T-helper 17 cell (primary cell): Measurements from ENCODE around the gene FHIT. TPM values are rescaled to one million over a fixed set of nuclear protein-coding genes. Genes with fewer than 3 reads are reported as not detected.

Experiments used
- ATAC-seq: fragments of 150-1000 bp; cut with Tn5 transposase; 2 replicates; pipeline ENCODE4 v1.10.0; 2021; ENCODE audit warnings: mild to moderate bottlenecking, moderate library complexity
- DNase-seq, 3 donors: peaks; one replicate each; pipeline versions ENCODE4 v3.0.0 to v3.0.0-alpha.2; 2020 to 2021
- H3K9me3 ChIP-seq: one replicate; pipeline ENCODE4 v1.7.0; 2013; ENCODE audit warnings: low read length, mild to moderate bottlenecking; ENCODE audit not compliant: control insufficient read depth, poor library complexity, severe bottlenecking
- H3K27ac Mint-ChIP-seq: one replicate; pipeline ENCODE4 v1.8.0; 2022; ENCODE audit warnings: mild to moderate bottlenecking, moderate library complexity, mixed read lengths
- H3K27me3 Mint-ChIP-seq: one replicate; pipeline ENCODE4 v1.8.0; 2022; ENCODE audit warnings: mixed read lengths
- H3K36me3 Mint-ChIP-seq: one replicate; pipeline ENCODE4 v1.8.0; 2022; ENCODE audit warnings: low read depth, mixed read lengths
- H3K4me1 Mint-ChIP-seq: one replicate; pipeline ENCODE4 v1.8.0; 2022; ENCODE audit warnings: mild to moderate bottlenecking, mixed read lengths
- H3K4me3 Mint-ChIP-seq: one replicate; pipeline ENCODE4 v1.8.0; 2022; ENCODE audit warnings: mild to moderate bottlenecking, moderate library complexity, mixed read lengths
- total RNA-seq, 4 donors: library from RNA in 2 of 4; stranded (reverse) in 2 of 4; gene quantifications; one replicate each; pipeline ENCODE4 v1.2.3 and lab custom pipeline; 2022 to 2026

FHIT gene
- total RNA-seq, 2 donors from 2014 or later = 18.8 to 28.6 TPM

- Mint-ChIP-seq H3K36me3 (peaks cover 2% of the 10 kb centered on the region), H3K4me3 (no peak overlapping the region), H3K4me1 (no peaks in the 10 kb centered on the region), H3K27me3 (peaks cover 15% of the 10 kb centered on the region), H3K27ac (no peak overlapping the region)
- H3K9me3 ChIP-seq = no peaks in the 10 kb centered on the region
- no peak for DNase-seq
- no peak for ATAC-seq
Measured at GRCh38 chr3:60240492-60240891, 1010.8 kb downstream of the FHIT start.

GRCh38 chr3:60238550-60238949 lies 1012.7 kb downstream of the FHIT start:
- Mint-ChIP-seq H3K4me1 (no peaks in the 10 kb centered on the region), H3K27me3 (peaks cover 12% of the 10 kb centered on the region), H3K27ac (no peak overlapping the region), H3K4me3 (no peak overlapping the region), H3K36me3 (peaks cover 2% of the 10 kb centered on the region)
- ATAC-seq (no peak), DNase-seq (no peak)
- no peaks in the 10 kb centered on the region for H3K9me3 ChIP-seq

GRCh38 chr3:60229502-60229901 lies 1021.8 kb downstream of the FHIT start:
- no peak for DNase-seq
- no peak overlapping the region for H3K27ac Mint-ChIP-seq
- ATAC-seq = no peak
- no peaks in the 10 kb centered on the region for H3K4me1 Mint-ChIP-seq
- H3K9me3 ChIP-seq = no peaks in the 10 kb centered on the region
- H3K4me3 Mint-ChIP-seq = no peak overlapping the region
- no peaks in the 10 kb centered on the region for H3K27me3 Mint-ChIP-seq
- H3K36me3 Mint-ChIP-seq = peaks cover 3% of the 10 kb centered on the region

GRCh38 chr3:60228823-60229222 lies 1022.4 kb downstream of the FHIT start:
- Mint-ChIP-seq H3K36me3 (peaks cover 3% of the 10 kb centered on the region), H3K4me1 (no peaks in the 10 kb centered on the region), H3K27me3 (no peaks in the 10 kb centered on the region), H3K4me3 (no peak overlapping the region), H3K27ac (no peak overlapping the region)
- no peaks in the 10 kb centered on the region for H3K9me3 ChIP-seq
- DNase-seq (no peak), ATAC-seq (no peak)

GRCh38 chr3:60226912-60227311 lies 1024.3 kb downstream of the FHIT start:
- DNase-seq (no peak), ATAC-seq (no peak)
- H3K4me3 Mint-ChIP-seq = no peak overlapping the region
- no peaks in the 10 kb centered on the region for H3K9me3 ChIP-seq
- peaks cover 3% of the 10 kb centered on the region for H3K36me3 Mint-ChIP-seq
- no peaks in the 10 kb centered on the region for H3K4me1 Mint-ChIP-seq
- no peak overlapping the region for H3K27ac Mint-ChIP-seq
- no peaks in the 10 kb centered on the region for H3K27me3 Mint-ChIP-seq

GRCh38 chr3:60225848-60226247 lies 1025.4 kb downstream of the FHIT start:
- DNase-seq (no peak), ATAC-seq (no peak)
- no peaks in the 10 kb centered on the region for H3K27me3 Mint-ChIP-seq
- no peak overlapping the region for H3K27ac Mint-ChIP-seq
- no peak overlapping the region for H3K4me3 Mint-ChIP-seq
- H3K4me1 Mint-ChIP-seq = no peaks in the 10 kb centered on the region
- no peaks in the 10 kb centered on the region for H3K9me3 ChIP-seq
- peaks cover 3% of the 10 kb centered on the region for H3K36me3 Mint-ChIP-seq

GRCh38 chr3:60220768-60221167 lies 1030.5 kb downstream of the FHIT start:
- Mint-ChIP-seq H3K4me3 (no peak overlapping the region), H3K27ac (no peak overlapping the region), H3K4me1 (no peaks in the 10 kb centered on the region), H3K27me3 (no peaks in the 10 kb centered on the region), H3K36me3 (peaks cover 3% of the 10 kb centered on the region)
- ATAC-seq (no peak), DNase-seq (no peak)
- no peaks in the 10 kb centered on the region for H3K9me3 ChIP-seq

- DNase-seq (no peak), ATAC-seq (no peak)
- no peaks in the 10 kb centered on the region for H3K36me3 Mint-ChIP-seq
- H3K4me1 Mint-ChIP-seq = no peaks in the 10 kb centered on the region
- no peaks in the 10 kb centered on the region for H3K9me3 ChIP-seq
- H3K4me3 Mint-ChIP-seq = no peak overlapping the region
- no peak overlapping the region for H3K27ac Mint-ChIP-seq
- H3K27me3 Mint-ChIP-seq = no peaks in the 10 kb centered on the region
Measured at GRCh38 chr3:60219501-60219900, 1031.8 kb downstream of the FHIT start.

GRCh38 chr3:60217156-60217911 lies 1033.9 kb downstream of the FHIT start:
- H3K27me3 Mint-ChIP-seq = no peaks in the 10 kb centered on the region
- no peak overlapping the region for H3K4me3 Mint-ChIP-seq
- ATAC-seq (no peak), DNase-seq (no peak)
- no peak overlapping the region for H3K27ac Mint-ChIP-seq
- H3K36me3 Mint-ChIP-seq = no peaks in the 10 kb centered on the region
- H3K9me3 ChIP-seq = no peaks in the 10 kb centered on the region
- no peaks in the 10 kb centered on the region for H3K4me1 Mint-ChIP-seq

- Mint-ChIP-seq H3K4me1 (no peaks in the 10 kb centered on the region), H3K27me3 (no peaks in the 10 kb centered on the region), H3K36me3 (no peaks in the 10 kb centered on the region), H3K4me3 (no peak overlapping the region), H3K27ac (no peak overlapping the region)
- DNase-seq (no peak), ATAC-seq (no peak)
- no peaks in the 10 kb centered on the region for H3K9me3 ChIP-seq
Measured at GRCh38 chr3:60216462-60217075, 1034.7 kb downstream of the FHIT start.

- no peak for ATAC-seq
- H3K9me3 ChIP-seq = no peaks in the 10 kb centered on the region
- no peaks in the 10 kb centered on the region for H3K36me3 Mint-ChIP-seq
- no peak overlapping the region for H3K4me3 Mint-ChIP-seq
- no peak for DNase-seq
- no peak overlapping the region for H3K27ac Mint-ChIP-seq
- H3K4me1 Mint-ChIP-seq = no peaks in the 10 kb centered on the region
- no peaks in the 10 kb centered on the region for H3K27me3 Mint-ChIP-seq
Measured at GRCh38 chr3:60215946-60216345, 1035.3 kb downstream of the FHIT start.

- no peaks in the 10 kb centered on the region for H3K36me3 Mint-ChIP-seq
- H3K4me3 Mint-ChIP-seq = no peak overlapping the region
- no peaks in the 10 kb centered on the region for H3K4me1 Mint-ChIP-seq
- no peaks in the 10 kb centered on the region for H3K9me3 ChIP-seq
- DNase-seq = no peak
- no peak overlapping the region for H3K27ac Mint-ChIP-seq
- no peaks in the 10 kb centered on the region for H3K27me3 Mint-ChIP-seq
- ATAC-seq = no peak
Measured at GRCh38 chr3:60207905-60208304, 1043.3 kb downstream of the FHIT start.

- H3K4me1 Mint-ChIP-seq = no peaks in the 10 kb centered on the region
- DNase-seq (no peak), ATAC-seq (no peak)
- H3K4me3 Mint-ChIP-seq = no peak overlapping the region
- H3K36me3 Mint-ChIP-seq = no peaks in the 10 kb centered on the region
- H3K9me3 ChIP-seq = no peaks in the 10 kb centered on the region
- no peaks in the 10 kb centered on the region for H3K27me3 Mint-ChIP-seq
- no peak overlapping the region for H3K27ac Mint-ChIP-seq
Measured at GRCh38 chr3:60206206-60206605, 1045.0 kb downstream of the FHIT start.
